ENCODE data around the gene CTSD.

The CTSD gene

GRCh38 chr11:1741741-1742140, 22.0 kb downstream of the CTSD start:
- Histone ChIP-seq H3K9me3 (ENCODE audit: insufficient read depth, low read length) (peaks cover 9% of the 10 kb centered on the region; the same call in 1 of the 2 replicates), H3K4me3 (ENCODE audit: insufficient read depth, low read length, poor library complexity, severe bottlenecking) (no peak overlapping the region), H3K36me3 (ENCODE audit: low read length) (no peaks in the 10 kb centered on the region), H3K79me2 (ENCODE audit: insufficient read depth, low read length) (no peaks in the 10 kb centered on the region), H3K9ac (ENCODE audit: low read length) (no peak overlapping the region), H3K27ac (ENCODE audit: low read depth, low read length) (no peak overlapping the region), H2AFZ (ENCODE audit: low read depth, low read length, severe bottlenecking) (no peak overlapping the region), H3K27me3 (ENCODE audit: low read length) (no peaks in the 10 kb centered on the region), H3F3A (ENCODE audit: insufficient read depth) (no peaks in the 10 kb centered on the region), H4K20me1 (ENCODE audit: low read depth, low read length) (no peaks in the 10 kb centered on the region), H3K4me2 (ENCODE audit: low read depth, low read length, poor library complexity, severe bottlenecking) (no peak overlapping the region), H3K9me2 (replicated peaks; ENCODE audit: insufficient read depth, low read length) (no peaks in the 10 kb centered on the region)
- TF ChIP-seq CTCF (IDR thresholded peaks at IDR 0.05; ENCODE audit: insufficient read depth, low read length, poor library complexity, severe bottlenecking) (no peak), EZH2phosphoT487 (conservative IDR thresholded peaks at IDR 0.05; ENCODE audit: low read length) (no peak)

GRCh38 chr11:1740786-1741530, 22.8 kb downstream of the CTSD start:
- no peaks in the 10 kb centered on the region for H3K27me3 ChIP-seq (ENCODE audit: low read length)
- H3K27ac ChIP-seq (ENCODE audit: low read depth, low read length) = no peak overlapping the region
- H3K4me3 ChIP-seq (ENCODE audit: insufficient read depth, low read length, poor library complexity, severe bottlenecking) = no peak overlapping the region
- no peak overlapping the region for H3K9ac ChIP-seq (ENCODE audit: low read length)
- peaks cover 16% of the 10 kb centered on the region; the same call in 1 of the 2 replicates for H3K9me3 ChIP-seq (ENCODE audit: insufficient read depth, low read length)
- no peak overlapping the region for H3K4me2 ChIP-seq (ENCODE audit: low read depth, low read length, poor library complexity, severe bottlenecking)
- no peak overlapping the region for H2AFZ ChIP-seq (ENCODE audit: low read depth, low read length, severe bottlenecking)
- TF ChIP-seq CTCF (IDR thresholded peaks at IDR 0.05; ENCODE audit: insufficient read depth, low read length, poor library complexity, severe bottlenecking) (no peak), EZH2phosphoT487 (conservative IDR thresholded peaks at IDR 0.05; ENCODE audit: low read length) (no peak)
- no peaks in the 10 kb centered on the region for H4K20me1 ChIP-seq (ENCODE audit: low read depth, low read length)
- H3F3A ChIP-seq (ENCODE audit: insufficient read depth) = no peaks in the 10 kb centered on the region
- no peaks in the 10 kb centered on the region for H3K79me2 ChIP-seq (ENCODE audit: insufficient read depth, low read length)
- H3K9me2 ChIP-seq (replicated peaks; ENCODE audit: insufficient read depth, low read length) = no peaks in the 10 kb centered on the region
- H3K36me3 ChIP-seq (ENCODE audit: low read length) = no peaks in the 10 kb centered on the region

- Histone ChIP-seq H2AFZ (ENCODE audit: low read depth, low read length, severe bottlenecking) (no peak overlapping the region), H4K20me1 (ENCODE audit: low read depth, low read length) (no peaks in the 10 kb centered on the region), H3K79me2 (ENCODE audit: insufficient read depth, low read length) (no peaks in the 10 kb centered on the region), H3K9me2 (replicated peaks; ENCODE audit: insufficient read depth, low read length) (no peaks in the 10 kb centered on the region), H3K27me3 (ENCODE audit: low read length) (no peaks in the 10 kb centered on the region), H3K4me2 (ENCODE audit: low read depth, low read length, poor library complexity, severe bottlenecking) (no peak overlapping the region), H3F3A (ENCODE audit: insufficient read depth) (no peaks in the 10 kb centered on the region), H3K36me3 (ENCODE audit: low read length) (no peaks in the 10 kb centered on the region), H3K9me3 (ENCODE audit: insufficient read depth, low read length) (peaks cover 16% of the 10 kb centered on the region; the same call in 1 of the 2 replicates), H3K9ac (ENCODE audit: low read length) (no peak overlapping the region), H3K27ac (ENCODE audit: low read depth, low read length) (no peak overlapping the region), H3K4me3 (ENCODE audit: insufficient read depth, low read length, poor library complexity, severe bottlenecking) (no peak overlapping the region)
- TF ChIP-seq CTCF (IDR thresholded peaks at IDR 0.05; ENCODE audit: insufficient read depth, low read length, poor library complexity, severe bottlenecking) = no peak
- TF ChIP-seq EZH2phosphoT487 (conservative IDR thresholded peaks at IDR 0.05; ENCODE audit: low read length) = no peak
Observed at GRCh38 chr11:1739576-1739975, 24.2 kb downstream of the CTSD start.
